HL-60 (cell line): ENCODE results near the gene EPHA2.

Experiments used
- DNase-seq, 2 experiments: peaks; one replicate each; pipeline ENCODE4 v3.0.0-alpha.2; 2010 to 2020; ENCODE audit warnings: low read depth in 1 of 2, low spot score in 1 of 2
- H3K27ac ChIP-seq: fragments of 250-450 bp; sonication (Bioruptor Pico); replicated peaks from 2 replicates; pipeline ENCODE4 v1.5.1; 2020; ENCODE audit warnings: mild to moderate bottlenecking, moderate library complexity
- H3K27me3 ChIP-seq: fragments of 250-450 bp; sonication (Bioruptor Pico); 2 replicates; pipeline ENCODE4 v1.5.1; 2021; ENCODE audit warnings: mild to moderate bottlenecking, moderate library complexity; ENCODE audit not compliant: insufficient read depth, poor library complexity, severe bottlenecking
- H3K4me3 ChIP-seq: replicated peaks from 2 replicates; pipeline ENCODE4 v1.5.1; 2011; ENCODE audit warnings: mild to moderate bottlenecking, control low read depth, low read length; ENCODE audit not compliant: insufficient read depth
- GABPA ChIP-seq: IDR thresholded peaks from 2 replicates; pipeline ENCODE4 v1.6.1; 2012; ENCODE audit warnings: low read depth
- POLR2AphosphoS5 ChIP-seq: IDR thresholded peaks from 2 replicates; pipeline ENCODE4 v1.6.1; 2012; ENCODE audit warnings: low read depth
- SPI1 ChIP-seq: IDR thresholded peaks from 2 replicates; pipeline ENCODE4 v1.6.1; 2012; ENCODE audit warnings: low read depth, mild to moderate bottlenecking, borderline replicate concordance
- TF ChIP-seq, protein P1 (sequence below): IDR thresholded peaks from one replicate; pipeline ENCODE4 v1.5.1; 2011; ENCODE audit warnings: low read length, control low read depth, inconsistent platforms; ENCODE audit not compliant: insufficient read depth
- TF ChIP-seq, protein P2 (sequence below): IDR thresholded peaks from 2 replicates; pipeline ENCODE4 v1.6.1; 2012; ENCODE audit warnings: low read depth; ENCODE audit not compliant: insufficient replicate concordance

EPHA2 gene

GRCh38 chr1:16112596-16113555 is 43.0 kb downstream of the EPHA2 start:
- no peak overlapping the region for H3K4me3 ChIP-seq
- peaks cover 6% of the 10 kb centered on the region for H3K27me3 ChIP-seq
- DNase-seq, result no peak
- no peak overlapping the region for H3K27ac ChIP-seq
- TF ChIP-seq, protein P1, sequence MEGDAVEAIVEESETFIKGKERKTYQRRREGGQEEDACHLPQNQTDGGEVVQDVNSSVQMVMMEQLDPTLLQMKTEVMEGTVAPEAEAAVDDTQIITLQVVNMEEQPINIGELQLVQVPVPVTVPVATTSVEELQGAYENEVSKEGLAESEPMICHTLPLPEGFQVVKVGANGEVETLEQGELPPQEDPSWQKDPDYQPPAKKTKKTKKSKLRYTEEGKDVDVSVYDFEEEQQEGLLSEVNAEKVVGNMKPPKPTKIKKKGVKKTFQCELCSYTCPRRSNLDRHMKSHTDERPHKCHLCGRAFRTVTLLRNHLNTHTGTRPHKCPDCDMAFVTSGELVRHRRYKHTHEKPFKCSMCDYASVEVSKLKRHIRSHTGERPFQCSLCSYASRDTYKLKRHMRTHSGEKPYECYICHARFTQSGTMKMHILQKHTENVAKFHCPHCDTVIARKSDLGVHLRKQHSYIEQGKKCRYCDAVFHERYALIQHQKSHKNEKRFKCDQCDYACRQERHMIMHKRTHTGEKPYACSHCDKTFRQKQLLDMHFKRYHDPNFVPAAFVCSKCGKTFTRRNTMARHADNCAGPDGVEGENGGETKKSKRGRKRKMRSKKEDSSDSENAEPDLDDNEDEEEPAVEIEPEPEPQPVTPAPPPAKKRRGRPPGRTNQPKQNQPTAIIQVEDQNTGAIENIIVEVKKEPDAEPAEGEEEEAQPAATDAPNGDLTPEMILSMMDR, result no peak
- TF ChIP-seq SPI1, result no peak
- no peak for TF ChIP-seq POLR2AphosphoS5
- TF ChIP-seq, protein P2, sequence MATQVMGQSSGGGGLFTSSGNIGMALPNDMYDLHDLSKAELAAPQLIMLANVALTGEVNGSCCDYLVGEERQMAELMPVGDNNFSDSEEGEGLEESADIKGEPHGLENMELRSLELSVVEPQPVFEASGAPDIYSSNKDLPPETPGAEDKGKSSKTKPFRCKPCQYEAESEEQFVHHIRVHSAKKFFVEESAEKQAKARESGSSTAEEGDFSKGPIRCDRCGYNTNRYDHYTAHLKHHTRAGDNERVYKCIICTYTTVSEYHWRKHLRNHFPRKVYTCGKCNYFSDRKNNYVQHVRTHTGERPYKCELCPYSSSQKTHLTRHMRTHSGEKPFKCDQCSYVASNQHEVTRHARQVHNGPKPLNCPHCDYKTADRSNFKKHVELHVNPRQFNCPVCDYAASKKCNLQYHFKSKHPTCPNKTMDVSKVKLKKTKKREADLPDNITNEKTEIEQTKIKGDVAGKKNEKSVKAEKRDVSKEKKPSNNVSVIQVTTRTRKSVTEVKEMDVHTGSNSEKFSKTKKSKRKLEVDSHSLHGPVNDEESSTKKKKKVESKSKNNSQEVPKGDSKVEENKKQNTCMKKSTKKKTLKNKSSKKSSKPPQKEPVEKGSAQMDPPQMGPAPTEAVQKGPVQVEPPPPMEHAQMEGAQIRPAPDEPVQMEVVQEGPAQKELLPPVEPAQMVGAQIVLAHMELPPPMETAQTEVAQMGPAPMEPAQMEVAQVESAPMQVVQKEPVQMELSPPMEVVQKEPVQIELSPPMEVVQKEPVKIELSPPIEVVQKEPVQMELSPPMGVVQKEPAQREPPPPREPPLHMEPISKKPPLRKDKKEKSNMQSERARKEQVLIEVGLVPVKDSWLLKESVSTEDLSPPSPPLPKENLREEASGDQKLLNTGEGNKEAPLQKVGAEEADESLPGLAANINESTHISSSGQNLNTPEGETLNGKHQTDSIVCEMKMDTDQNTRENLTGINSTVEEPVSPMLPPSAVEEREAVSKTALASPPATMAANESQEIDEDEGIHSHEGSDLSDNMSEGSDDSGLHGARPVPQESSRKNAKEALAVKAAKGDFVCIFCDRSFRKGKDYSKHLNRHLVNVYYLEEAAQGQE, result no peak
- no peak for TF ChIP-seq GABPA

DNA sequence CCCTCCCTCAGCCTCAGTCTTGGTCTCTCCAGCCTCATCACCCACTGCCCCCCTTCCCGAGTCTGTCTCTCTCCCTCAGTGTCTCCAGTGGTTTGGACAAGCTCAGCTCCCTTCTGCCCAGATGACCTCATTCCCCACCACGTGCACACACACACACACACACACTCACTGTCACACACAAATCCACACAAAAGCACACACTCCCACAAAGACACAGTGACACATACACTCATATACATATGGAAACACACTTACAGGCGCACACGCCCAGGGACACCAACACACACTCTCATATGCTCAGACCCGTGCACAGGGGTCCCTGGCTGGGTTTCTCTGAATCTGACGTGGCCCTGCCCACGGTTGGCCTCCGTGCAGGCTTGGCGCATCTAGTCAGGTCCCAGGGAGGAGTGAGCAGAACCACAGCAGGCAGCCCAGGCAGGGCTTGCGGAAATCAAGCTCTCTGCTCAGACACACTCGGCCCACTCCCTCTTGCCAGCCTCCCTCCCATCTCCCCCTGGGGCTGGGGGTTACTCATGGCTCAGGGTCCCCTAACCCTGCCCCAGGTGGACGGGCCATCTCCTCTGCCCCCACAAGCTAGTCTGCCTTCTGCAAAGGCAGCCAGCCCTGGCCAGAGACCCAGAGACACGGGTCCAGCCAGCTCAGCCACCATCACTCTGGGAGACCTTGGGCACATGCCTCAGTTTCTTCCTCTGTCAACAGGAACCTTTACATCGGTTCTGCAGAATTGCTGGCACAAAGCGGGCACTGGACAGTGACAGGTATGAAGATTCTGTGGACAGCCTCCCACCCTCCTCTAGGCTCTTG is 43.9 kb downstream of the EPHA2 start:
- no peak for DNase-seq
- Histone ChIP-seq H3K4me3 (no peak overlapping the region), H3K27me3 (peaks cover 4% of the 10 kb centered on the region), H3K27ac (no peak overlapping the region)
- TF ChIP-seq, protein P1, result no peak

DNA sequence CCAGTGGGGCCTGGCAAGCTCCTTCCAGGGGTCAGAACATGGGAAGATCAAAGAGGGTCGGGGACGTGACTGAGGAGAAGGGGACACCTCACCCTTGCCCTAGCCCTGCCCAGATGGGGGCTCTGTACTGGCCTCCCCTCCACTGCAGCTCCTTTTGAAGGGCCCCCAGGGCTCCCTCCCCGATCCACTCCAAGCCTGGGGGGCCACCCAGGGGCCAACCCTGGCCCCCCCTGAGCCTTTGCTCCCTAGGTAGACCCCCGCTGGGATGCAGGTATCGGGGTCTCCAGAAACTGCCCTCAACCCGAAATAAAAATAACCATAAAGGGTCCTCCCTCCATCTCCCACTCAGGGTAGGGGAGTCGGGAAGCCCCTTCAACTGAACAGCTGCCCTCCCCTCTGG is 45.0 kb downstream of the EPHA2 start:
- H3K27me3 ChIP-seq, result peaks cover 4% of the 10 kb centered on the region
- H3K27ac ChIP-seq, result no peak overlapping the region
- TF ChIP-seq, protein P1, result no peak
- no peak for TF ChIP-seq GABPA
- TF ChIP-seq, protein P2, result no peak
- no peak for DNase-seq
- H3K4me3 ChIP-seq, result no peak overlapping the region
